Non-pigmented ciliary epithelial cell (primary cell): ENCODE data around the gene SPSB4.

Experiments used
- DNase-seq: peaks from one replicate; pipeline ENCODE4 v3.0.0-alpha.2; 2010; ENCODE audit warnings: low read depth

SPSB4 gene

DNA sequence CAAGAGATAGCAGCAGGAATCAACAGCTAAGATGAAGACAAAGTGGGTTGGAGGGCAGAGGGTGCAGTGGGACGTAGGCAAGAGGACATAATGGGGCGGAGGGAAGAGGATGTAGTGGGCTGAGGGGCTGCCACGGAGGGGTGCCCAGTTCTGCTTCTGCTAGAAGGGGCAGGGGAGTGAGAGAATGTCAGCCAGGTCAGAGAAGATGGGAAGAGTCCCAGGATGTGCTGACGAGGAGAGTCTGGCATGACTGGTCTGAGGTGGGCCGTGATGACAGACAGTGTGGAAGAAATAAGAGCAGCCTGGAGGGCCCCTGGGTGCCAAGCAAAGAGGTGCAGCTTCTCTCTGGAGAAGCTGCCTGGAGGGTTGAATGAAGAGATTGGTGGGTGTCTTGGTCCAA, 4.0 kb downstream of the SPSB4 start:
- no peak for DNase-seq

DNA sequence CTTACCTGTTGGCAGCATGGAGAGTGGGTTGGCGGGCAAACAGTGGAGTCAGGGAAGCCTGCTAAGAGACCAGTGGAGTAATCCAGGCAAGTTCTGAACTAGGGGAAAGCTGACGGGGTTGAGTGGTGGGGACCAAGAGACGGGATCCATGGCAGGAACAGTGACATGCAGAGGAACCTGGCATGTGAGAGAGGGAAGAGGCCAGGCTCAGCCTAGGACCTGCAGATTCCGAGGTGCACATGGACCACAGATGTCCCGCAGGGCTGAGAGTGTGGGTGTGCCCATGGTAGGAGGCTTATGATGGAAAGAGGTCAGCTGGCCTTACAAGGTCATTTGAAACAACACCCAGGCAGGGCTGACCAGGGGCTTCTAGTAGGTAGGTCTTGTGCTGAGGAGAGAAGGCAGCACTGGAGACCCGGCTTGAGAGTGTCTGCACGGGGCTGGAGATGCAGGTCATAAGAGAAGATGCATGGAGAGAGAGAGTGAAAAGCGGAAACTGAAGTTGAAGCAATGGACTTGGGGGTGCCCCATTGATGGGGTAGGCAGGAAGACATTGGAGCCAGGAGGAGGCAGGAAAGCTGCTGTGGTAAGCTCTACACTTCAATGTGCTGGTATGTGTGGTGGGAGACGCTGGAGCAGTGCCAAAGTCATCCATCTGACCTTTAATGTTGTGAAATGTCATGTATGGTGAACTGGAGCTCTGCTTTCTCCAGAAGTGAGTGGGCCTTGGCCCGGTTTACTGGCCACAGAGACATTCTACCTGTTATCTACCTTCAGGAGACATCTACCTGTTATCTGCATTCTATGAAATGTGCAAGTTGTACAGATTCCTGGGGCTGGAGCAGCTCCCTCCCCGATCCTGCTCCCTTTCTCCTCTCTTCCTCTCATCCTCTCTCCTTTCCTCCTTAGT, 4.6 kb downstream of the SPSB4 start:
- DNase-seq, result no peak

DNA sequence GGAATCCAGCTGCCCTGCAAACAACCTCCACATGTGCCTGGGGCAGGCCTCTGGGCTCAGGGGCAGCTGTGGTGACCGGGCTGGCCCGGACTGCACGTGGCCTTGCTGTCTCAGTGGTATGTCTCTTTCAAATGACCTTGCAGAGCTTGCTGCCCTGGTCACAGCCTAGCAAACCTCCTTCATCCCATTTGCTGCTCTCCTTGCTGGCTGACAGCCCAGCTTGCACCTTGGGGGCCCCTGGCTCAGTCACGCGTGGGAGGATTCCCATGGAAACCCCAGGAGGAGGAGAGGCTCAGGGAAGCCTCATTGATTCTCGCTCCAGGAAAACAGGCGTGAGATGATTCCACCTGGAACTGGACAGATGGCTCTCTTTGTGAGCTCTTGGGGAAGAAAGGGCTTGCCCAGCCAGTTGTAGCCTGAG, 5.6 kb downstream of the SPSB4 start:
- DNase-seq, result no peak

DNA sequence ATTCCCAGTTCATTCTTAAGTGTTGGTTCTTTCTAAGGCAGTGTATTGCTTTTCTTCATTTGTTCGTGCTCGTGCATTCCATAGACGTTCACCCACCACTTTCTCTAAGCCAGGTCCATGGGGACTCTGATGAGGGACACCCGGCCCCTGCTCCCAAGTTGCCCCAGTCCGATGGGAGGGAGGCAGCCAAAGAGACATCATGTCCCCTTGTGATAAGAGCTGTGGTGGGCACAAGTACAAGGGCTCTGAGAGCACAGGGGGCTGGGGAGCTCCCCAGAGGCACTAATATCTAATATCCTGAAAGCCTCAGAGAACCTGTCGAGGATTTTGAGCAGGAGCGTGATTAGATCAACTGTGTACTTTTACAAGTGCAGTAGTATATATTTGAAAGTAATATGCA, 6.3 kb downstream of the SPSB4 start:
- no peak for DNase-seq

DNA sequence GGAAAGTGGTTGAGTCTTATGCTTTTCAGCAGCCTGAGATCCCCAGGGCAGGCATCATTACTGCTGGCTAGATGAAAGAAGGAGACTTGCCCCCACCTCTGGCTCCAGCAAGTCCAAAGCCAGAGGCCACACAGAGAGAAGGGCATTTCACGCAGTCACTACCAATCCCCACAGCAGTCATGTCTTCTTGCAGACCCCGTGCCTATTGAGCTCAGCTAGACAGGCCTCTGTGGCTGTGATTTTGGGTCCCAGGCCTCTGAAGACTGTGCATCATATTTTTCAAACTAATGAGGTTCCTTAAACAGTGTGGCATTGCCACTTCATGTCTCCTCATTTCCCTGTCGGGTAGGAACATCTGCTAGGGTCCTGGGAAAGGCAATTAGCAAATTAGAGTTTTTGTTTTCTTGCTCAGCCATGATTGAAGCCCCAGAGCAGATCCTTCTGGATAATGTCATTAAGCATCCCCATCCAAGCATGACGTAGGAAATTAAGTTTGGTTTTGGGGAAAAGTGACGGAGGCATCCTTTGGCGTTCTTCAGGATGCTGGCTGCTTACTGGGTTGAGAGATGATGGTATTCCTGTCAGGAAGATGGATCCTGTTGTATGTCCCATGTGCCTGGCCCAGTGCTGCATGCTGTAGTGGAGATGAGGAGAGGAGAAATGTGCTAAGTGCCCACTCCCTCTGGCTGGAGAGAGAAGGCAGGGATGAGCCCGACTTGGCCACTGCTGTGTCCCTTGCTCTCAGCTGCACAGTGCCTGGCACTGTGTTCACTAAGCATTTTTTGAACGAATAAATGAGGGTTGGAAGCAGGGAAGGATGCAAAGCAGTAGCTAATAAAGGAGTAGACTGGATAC, 7.0 kb downstream of the SPSB4 start:
- DNase-seq, result no peak

DNA sequence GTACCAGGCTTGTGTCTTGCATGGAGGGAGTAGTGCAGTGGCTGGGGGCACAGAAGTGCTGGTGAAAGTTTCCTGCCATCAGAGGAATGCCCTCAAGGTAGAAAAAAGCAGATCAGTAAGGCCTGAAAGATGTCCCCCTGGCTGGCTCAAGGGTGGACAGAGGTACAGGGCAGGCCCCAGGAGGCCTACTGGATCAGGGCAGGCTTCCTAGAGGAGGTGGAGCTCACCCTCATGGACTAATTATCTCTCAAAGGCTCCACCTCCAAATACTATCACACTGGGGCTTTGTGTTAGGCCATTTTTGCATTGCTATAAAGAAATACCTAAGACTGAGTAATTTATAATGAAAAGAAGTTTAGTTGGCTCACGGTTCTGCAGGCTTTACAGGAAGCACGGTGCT, 7.8 kb downstream of the SPSB4 start:
- DNase-seq, result no peak

DNA sequence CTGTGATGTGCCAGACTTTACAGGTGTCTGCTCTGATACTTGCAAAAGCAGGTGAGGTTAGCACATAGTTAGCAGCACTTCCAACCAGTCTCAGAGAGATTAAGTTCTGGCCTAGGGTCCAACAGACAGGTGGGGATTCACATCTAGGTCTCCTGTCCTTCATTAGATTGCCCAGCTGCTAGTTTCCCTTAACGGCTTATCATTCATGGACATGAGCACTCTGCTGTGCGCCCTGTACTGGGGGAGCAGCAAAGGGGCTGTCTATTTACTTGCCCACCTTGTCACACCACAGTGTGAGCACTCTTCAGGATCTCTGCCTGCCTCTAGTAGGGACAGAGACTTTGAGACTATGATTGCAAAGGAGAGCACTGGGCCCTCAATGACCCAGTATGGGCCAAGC, 8.7 kb downstream of the SPSB4 start:
- DNase-seq, result no peak

DNA sequence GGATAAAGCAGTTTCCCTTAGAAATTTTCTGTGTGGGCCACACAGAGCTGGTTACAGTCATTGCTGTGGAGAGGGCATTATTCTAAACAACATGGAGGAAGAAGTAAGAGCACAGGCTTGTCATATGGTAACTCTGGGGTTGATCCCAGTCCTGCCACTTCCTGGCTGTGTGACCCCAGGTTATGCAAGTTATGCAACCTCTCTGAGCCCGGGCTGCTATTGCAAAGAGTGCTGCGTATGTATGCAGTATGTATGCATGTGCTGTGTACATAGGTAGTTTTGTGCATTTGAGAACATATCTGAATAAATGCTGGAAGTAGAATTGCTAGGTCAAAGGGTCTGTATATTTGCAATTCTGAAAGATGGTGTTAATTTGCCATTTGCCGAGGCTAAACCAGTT, 9.2 kb downstream of the SPSB4 start:
- no peak for DNase-seq

DNA sequence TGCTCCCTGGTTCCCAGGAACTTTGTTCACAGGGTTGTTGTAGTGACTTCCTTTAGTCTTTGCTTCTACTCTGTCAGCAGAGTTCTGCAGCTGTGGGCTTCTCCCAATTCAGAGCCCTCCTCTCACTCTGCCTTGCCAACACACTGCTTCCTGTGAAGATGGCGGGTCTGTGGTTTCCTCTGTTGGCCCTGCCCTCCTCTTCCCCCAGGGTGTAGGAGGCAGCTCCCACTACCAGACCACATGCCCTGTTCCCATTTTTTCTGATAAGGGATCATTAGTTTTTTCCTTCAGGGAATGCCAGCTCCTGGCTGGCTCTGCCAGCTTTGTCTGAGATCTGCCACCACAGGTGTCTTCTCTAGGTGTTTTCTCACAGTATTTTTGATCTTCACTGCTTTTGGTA, 12.7 kb downstream of the SPSB4 start:
- no peak for DNase-seq

DNA sequence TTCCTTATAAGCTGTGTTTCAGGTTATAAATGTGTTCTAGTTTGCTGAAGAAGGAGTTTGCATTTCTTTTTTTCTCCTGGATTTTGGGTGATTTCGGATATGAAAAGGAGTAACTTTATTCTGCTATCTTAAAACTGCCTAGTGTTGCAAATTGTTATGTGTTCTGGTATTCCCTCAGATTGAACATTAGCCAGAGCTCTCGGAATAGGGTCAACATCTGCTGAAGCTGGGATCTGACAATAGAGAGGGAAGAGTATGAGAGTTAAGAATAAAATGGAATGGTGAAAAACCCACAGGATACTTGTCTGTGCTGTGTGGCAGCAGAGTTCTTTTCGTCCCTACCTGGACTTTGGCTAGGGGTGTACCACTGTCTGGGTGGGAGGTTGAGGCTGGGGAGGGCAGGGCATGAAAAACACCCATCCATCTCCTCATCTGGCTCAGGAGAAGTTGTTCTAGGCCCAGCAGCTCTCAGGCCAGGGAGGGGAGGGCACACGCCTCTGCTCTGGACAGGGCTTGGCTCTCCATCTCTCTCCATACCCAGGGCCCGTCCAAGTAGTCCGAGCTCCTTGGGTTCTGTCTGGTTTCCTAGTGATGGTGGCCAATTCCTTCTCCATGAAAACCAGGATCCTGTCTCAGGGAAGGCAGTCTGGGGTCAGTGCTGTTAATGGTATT, 13.2 kb downstream of the SPSB4 start:
- DNase-seq, result no peak

DNA sequence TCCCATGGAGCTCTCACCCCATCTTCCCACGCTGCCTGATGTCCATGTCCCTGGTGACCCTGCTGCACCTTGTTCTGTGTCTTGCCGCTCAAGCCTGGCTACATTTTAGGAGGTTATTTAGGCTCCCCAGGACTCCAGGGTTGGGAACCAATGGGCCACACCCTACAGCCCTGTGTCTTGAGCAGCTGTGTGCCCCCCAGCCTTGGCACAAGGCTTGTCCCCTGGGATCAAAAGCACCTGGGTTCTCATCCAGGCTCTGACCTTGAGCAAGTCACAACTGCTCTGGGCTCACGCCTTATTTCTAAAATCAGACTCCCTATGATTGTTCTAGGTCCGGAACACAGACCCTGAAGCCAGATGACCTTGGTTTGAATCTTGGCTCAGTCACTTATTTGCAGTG, 14.1 kb downstream of the SPSB4 start:
- no peak for DNase-seq

DNA sequence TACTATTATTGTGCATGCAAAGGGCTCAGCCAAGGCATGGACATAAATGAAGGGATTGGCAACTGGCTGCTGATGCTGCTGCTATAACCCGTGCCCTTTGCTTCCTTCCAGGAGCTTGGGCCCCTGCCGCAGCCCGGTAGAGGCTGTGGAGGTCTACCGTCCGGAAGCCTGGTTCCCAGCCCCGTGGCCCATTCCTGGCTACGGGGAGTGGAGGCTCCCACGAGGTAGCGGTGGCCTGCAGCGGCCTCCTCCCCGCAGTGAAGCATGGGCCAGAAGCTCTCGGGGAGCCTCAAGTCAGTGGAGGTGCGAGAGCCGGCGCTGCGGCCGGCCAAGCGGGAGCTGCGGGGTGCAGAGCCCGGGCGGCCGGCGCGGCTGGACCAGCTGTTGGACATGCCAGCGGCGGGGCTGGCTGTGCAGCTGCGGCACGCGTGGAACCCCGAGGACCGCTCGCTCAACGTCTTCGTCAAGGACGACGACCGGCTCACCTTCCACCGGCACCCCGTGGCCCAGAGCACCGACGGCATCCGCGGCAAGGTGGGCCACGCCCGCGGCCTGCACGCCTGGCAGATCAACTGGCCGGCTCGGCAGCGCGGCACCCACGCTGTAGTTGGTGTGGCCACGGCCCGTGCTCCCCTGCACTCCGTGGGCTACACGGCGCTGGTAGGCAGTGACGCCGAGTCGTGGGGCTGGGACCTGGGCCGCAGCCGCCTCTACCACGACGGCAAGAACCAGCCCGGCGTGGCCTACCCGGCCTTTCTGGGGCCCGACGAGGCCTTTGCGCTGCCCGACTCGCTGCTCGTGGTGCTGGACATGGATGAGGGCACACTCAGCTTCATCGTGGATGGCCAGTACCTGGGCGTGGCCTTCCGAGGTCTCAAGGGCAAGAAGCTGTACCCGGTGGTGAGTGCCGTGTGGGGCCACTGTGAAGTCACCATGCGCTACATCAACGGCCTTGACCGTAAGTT, 15.0 kb downstream of the SPSB4 start:
- no peak for DNase-seq

DNA sequence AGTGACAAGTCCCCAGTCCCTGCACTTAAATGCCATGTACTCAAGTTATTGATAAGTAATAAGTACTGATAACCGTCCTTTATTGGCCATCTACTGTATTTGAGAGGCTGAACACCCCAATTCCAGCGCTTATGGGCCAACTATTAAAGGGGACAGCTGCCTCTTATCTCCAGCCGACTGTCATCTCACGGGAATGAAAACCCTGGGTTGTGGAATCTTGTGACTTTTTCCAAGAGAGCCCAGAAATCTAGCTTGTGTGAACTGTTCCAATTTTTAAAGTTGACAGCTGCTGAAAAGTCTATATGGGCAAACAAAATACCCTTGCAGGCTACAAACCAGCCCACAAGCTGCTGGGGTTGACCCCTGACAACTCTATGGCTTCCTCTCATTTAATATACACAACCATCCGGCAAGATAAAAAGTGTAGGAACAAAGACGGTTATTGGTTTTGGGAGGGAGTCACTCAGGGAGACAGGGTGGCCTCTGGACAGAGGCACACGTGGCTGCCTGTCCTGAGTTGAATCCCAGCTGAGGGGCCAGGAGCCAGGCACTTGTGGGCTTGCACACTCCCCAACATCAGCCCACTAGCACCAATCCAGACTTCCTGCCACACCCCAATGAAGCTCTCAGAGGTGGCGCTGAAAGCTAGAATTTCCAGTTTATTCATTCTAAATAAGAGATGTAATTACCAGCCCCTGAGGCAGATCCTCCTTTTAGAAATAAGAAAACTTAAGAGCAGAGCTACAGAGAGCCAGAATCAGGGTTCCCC, 16.2 kb downstream of the SPSB4 start:
- no peak for DNase-seq

DNA sequence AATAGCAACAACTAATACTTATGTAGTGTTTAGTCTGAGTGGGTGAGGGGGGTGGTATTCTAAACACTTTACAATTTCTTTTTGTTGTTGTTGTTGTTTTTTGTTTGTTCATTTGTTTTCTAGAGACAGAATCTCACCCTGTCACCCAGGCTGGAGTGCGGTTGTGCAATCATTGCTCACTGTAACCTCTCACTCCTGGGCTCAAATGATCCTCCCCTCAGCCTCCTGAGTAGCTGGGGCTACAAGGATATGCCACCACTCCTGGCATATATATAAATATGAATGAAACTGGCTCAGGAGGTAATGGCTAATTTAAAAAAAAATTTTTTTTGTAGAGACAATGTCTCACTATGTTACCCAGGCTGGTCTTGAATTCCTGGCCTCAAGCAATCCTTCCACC, 19.1 kb downstream of the SPSB4 start:
- no peak for DNase-seq

DNA sequence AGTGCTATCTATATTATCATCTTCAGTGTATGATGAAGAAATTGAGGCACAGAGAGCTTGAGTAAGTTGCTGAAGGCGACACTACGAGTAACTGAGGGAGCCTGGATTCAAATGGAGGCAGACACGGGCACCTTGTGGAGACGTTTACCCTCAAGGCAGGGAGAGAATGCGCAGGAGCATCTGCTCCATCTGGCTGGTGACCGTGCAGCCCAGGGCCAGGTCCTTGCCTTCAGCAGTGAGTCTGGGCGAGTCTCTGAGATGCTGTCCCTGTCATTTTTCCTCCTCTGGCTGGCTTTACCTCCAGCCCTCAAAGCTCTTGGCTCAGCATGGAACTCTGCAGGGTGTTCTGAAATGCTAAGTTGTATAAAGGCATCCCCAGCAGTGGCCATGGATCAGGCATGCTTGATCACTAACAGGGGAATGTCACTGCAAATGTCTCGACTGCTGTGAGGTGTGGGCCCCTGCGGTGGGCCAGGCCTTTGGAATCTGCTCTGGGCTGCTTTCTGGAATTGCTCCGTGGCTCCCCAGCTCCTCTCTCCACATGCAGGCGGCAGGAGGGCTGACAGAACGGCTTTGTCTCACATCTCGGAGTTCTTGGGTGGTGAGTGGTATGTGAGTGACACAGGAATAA, 19.7 kb downstream of the SPSB4 start:
- no peak for DNase-seq

DNA sequence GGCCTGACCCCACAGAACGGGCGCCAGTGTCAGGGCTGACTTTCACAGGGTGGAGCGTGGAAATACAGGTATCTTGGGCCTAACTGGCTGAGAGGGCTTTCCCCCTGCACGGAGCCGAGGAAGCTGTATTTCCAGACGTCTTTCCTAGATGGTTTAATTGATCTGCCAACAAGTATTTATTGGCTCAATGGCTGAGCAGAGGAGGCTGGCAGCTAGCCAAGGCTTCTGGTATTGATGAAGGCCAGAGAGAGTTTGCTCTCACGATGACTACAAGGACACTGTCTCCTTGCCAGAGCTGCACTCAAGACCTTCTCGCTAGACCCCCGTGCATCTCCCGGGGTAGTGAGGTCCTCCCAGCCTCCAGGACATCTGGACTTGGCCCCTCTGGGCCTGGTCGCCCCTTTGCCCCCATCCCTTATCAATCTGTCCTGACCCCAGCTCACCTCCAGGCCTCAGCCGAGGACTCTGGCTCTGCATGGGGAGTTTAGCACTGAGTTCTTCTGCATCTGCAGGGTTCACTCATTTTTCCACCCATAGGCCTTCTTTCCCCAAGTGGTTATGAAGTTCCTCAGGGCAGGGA, 20.6 kb downstream of the SPSB4 start:
- no peak for DNase-seq

DNA sequence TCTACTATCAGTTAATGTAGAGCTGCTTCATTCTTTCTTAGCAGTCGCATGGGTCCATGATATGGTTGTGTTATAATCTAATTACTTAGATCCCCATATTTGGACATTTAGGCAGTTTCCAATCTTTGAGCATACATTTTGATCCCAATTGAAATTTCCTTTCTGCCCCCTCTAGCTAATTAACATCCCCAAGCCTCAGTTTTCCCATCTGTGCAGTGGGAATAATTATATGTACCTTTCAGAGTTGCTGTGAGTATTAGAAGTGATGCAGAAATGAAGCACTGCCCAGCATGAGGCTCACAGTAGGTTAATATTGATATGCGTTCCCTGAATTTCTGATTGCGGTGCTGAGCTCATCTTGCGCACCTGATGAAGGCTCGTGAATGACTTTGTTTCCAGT, 21.8 kb downstream of the SPSB4 start:
- no peak for DNase-seq

DNA sequence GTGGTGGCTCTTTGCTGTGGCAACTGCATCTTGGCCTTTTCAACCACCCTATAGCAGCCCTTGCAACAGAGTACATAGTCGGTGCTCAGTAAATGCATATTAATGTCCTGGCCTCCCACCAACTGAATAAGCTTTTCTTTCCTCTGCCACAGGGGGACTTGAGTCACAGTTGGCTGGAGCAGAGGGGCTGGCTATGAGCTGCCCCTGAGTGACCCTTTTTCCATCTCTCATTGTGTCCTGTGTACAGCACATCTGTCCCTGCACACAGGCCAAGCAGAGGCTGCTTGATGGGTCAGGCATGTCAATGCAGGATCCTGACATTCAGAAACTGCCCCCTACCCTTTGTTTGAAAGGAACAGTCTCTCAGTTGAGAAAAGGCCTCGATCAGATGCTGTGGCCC, 22.4 kb downstream of the SPSB4 start:
- DNase-seq, result no peak

DNA sequence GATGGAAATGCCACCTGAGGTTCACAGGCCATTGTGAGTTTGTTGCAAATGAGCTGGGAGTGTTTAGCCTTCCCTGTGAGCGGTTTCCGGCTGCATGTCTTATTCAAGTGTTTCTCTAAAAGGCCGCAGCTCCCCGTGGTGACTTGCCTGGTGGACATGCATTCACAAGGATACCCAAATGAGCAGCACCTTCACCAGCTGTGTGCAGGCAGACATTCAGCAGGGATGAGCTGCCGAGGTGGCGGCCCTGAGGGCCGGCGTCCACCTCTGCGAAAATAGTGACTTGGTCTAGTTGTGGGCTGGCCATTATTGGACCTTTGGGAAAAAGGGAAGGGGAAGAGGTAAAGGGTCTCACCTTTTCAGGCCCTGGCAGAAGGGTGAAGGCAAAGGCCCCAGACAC, 23.4 kb downstream of the SPSB4 start:
- no peak for DNase-seq
